Measurements from ENCODE around the gene EGFR.

The EGFR gene

DNA sequence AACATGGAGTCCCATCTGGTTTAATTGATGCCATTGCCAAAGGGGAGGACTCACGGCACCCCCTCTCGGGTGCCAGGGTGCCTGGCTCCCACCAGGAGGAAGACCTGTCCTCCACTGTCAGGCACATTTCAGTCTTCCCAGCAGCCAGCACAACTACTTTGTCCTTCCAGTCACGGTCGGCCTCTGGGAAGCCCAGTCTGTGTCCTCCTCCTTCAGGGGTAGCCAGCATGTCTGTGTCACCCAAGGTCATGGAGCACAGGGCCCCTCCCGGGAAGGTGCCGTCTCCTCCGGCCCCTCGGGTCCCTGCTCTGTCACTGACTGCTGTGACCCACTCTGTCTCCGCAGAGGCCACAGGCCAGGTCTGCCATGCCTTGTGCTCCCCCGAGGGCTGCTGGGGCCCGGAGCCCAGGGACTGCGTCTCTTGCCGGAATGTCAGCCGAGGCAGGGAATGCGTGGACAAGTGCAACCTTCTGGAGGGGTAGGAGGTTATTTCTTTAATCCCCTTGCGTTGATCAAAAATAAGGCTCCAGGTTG lies 142.4 kb downstream of the EGFR start:
- TF ChIP-seq TAF1 (IDR thresholded peaks at IDR 0.05; ENCODE audit: borderline replicate concordance, insufficient read depth, low read length), result no peak
- no peak for TF ChIP-seq POLR2AphosphoS5 (IDR thresholded peaks at IDR 0.05; ENCODE audit: low read depth, low read length)
- TF ChIP-seq, protein P1, sequence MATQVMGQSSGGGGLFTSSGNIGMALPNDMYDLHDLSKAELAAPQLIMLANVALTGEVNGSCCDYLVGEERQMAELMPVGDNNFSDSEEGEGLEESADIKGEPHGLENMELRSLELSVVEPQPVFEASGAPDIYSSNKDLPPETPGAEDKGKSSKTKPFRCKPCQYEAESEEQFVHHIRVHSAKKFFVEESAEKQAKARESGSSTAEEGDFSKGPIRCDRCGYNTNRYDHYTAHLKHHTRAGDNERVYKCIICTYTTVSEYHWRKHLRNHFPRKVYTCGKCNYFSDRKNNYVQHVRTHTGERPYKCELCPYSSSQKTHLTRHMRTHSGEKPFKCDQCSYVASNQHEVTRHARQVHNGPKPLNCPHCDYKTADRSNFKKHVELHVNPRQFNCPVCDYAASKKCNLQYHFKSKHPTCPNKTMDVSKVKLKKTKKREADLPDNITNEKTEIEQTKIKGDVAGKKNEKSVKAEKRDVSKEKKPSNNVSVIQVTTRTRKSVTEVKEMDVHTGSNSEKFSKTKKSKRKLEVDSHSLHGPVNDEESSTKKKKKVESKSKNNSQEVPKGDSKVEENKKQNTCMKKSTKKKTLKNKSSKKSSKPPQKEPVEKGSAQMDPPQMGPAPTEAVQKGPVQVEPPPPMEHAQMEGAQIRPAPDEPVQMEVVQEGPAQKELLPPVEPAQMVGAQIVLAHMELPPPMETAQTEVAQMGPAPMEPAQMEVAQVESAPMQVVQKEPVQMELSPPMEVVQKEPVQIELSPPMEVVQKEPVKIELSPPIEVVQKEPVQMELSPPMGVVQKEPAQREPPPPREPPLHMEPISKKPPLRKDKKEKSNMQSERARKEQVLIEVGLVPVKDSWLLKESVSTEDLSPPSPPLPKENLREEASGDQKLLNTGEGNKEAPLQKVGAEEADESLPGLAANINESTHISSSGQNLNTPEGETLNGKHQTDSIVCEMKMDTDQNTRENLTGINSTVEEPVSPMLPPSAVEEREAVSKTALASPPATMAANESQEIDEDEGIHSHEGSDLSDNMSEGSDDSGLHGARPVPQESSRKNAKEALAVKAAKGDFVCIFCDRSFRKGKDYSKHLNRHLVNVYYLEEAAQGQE (IDR thresholded peaks at IDR 0.05; ENCODE audit: insufficient read depth in 1 of 2, low read depth in 2 of 2, low read length in 2 of 2), result no peak
- no peak for TF ChIP-seq FOXP2 (optimal IDR thresholded peaks at IDR 0.05; ENCODE audit: borderline replicate concordance, extremely low read depth, extremely low read length, insufficient read depth)
- no peak for TF ChIP-seq SIN3A (IDR thresholded peaks at IDR 0.05; ENCODE audit: borderline replicate concordance, insufficient read depth, low read length)

DNA sequence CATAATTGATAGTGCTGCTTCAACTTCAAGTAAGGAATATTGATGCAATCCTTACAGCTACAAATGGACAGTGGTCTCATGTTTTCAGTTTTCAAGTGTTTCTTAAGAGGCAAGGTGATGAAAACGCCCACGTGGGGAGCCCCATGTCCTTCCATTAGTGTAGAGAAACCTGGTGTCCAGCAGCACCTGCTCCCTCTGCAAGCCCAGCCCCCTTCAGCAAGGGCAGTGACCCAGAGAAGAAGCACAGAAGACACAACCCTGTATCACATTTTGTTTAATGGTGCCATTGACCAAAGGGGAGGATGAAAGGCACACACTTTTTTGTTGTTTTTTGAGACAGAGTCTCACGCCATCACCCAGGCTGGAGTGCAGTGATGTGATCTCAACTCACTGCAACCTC lies 143.7 kb downstream of the EGFR start:
- no peak for TF ChIP-seq FOXP2 (optimal IDR thresholded peaks at IDR 0.05; ENCODE audit: borderline replicate concordance, extremely low read depth, extremely low read length, insufficient read depth)
- TF ChIP-seq, protein P1 (IDR thresholded peaks at IDR 0.05; ENCODE audit: insufficient read depth in 1 of 2, low read depth in 2 of 2, low read length in 2 of 2), result no peak
- TF ChIP-seq TAF1 (IDR thresholded peaks at IDR 0.05; ENCODE audit: borderline replicate concordance, insufficient read depth, low read length), result no peak
- TF ChIP-seq SIN3A (IDR thresholded peaks at IDR 0.05; ENCODE audit: borderline replicate concordance, insufficient read depth, low read length), result no peak
- TF ChIP-seq POLR2AphosphoS5 (IDR thresholded peaks at IDR 0.05; ENCODE audit: low read depth, low read length), result no peak

DNA sequence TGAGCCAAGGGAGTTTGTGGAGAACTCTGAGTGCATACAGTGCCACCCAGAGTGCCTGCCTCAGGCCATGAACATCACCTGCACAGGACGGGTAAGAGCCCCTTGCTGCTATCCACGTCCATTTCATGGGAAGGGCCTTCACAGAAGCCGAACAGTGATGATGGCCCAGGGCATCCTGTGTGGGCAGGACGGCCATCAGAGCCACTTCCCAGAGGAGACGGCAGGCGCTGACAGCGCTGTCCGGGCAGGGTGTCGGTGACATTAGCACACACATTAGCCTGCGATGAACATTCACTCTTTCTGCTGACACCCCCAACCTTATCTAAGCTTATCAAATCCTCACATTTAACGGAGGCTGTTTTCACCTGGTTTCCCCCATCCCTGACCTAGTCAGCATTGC lies 144.9 kb downstream of the EGFR start:
- TF ChIP-seq TAF1 (IDR thresholded peaks at IDR 0.05; ENCODE audit: borderline replicate concordance, insufficient read depth, low read length), result no peak
- TF ChIP-seq, protein P1 (IDR thresholded peaks at IDR 0.05; ENCODE audit: insufficient read depth in 1 of 2, low read depth in 2 of 2, low read length in 2 of 2), result no peak
- no peak for TF ChIP-seq POLR2AphosphoS5 (IDR thresholded peaks at IDR 0.05; ENCODE audit: low read depth, low read length)

DNA sequence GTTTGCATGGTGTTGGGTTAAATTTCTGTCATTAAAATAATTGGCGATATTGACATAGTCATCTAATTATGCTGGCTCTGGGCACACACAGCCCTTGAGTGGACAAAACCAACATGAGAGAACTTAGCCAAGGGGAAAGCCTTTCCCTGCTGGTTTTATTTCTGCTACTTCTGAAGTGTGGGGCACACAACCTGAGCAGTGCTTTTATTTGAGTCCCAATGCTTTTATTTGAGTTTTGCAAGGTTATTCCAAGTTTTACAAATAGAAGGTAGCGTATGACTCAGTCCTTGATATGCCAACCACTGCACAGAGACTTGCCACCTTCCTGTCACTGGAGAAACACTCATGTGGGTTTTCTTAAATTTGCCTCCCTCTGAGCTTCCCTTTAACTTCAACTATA lies 145.7 kb downstream of the EGFR start:
- TF ChIP-seq POLR2AphosphoS5 (IDR thresholded peaks at IDR 0.05; ENCODE audit: low read depth, low read length) (no peak), TAF1 (IDR thresholded peaks at IDR 0.05; ENCODE audit: borderline replicate concordance, insufficient read depth, low read length) (no peak), FOXP2 (optimal IDR thresholded peaks at IDR 0.05; ENCODE audit: borderline replicate concordance, extremely low read depth, extremely low read length, insufficient read depth) (no peak), SIN3A (IDR thresholded peaks at IDR 0.05; ENCODE audit: borderline replicate concordance, insufficient read depth, low read length) (no peak)
- TF ChIP-seq, protein P1 (IDR thresholded peaks at IDR 0.05; ENCODE audit: insufficient read depth in 1 of 2, low read depth in 2 of 2, low read length in 2 of 2), result no peak

Data from PFSK-1 (cell line).